ENCODE results near the gene HSDL2.

DNA sequence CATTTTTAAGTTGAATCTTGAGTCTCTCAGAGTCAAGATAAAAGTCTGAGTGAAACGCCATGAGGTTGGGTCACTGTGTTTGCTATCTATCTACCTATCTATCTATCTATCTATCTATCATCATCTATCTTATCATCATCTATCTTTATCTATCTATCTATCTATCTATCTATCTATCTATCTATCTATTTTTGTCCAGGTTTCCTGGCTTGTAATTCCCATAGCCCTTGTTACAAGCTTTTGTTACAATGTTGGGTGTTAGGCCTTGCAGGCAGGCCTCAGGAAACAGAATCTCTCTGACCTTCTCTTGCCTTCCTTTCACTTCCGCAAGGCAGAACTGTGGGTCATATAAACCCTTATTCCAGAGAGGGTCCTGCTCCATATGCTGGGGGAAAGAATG, 94.1 kb downstream of the HSDL2 start:
- TF ChIP-seq CTCF (conservative IDR thresholded peaks at IDR 0.05; ENCODE audit: low read depth, low read length) (no peak), EZH2 (IDR thresholded peaks at IDR 0.05; ENCODE audit: low read length, unreplicated experiment) (no peak)

Data from PC-3 (cell line).